Measurements from ENCODE around the gene IDUA.

The IDUA gene

GRCh38 chr4:1015746-1016145, 28.9 kb downstream of the IDUA start:
- no peak for DNase-seq (ENCODE audit: low read depth in 2 of 2)
- no peak overlapping the region for H3K4me3 ChIP-seq (replicated peaks in 1 of 2; ENCODE audit: low read depth in 2 of 2, low read length in 2 of 2)
- no peak for TF ChIP-seq CTCF (IDR thresholded peaks at IDR 0.05; ENCODE audit: low read depth, low read length)

GRCh38 chr4:1017211-1017610, 30.4 kb downstream of the IDUA start:
- no peak for DNase-seq (ENCODE audit: low read depth in 2 of 2)
- TF ChIP-seq CTCF (IDR thresholded peaks at IDR 0.05; ENCODE audit: low read depth, low read length): no peak

GRCh38 chr4:1017706-1018105, 30.9 kb downstream of the IDUA start:
- DNase-seq (ENCODE audit: low read depth in 2 of 2): no peak
- H3K4me3 ChIP-seq (replicated peaks in 1 of 2; ENCODE audit: low read depth in 2 of 2, low read length in 2 of 2): no peak overlapping the region
- TF ChIP-seq CTCF (IDR thresholded peaks at IDR 0.05; ENCODE audit: low read depth, low read length): no peak

More at GRCh38 chr4:1017211-1017610, 30.4 kb downstream of the IDUA start:
- H3K4me3 ChIP-seq (replicated peaks in 1 of 2; ENCODE audit: low read depth in 2 of 2, low read length in 2 of 2): no peak overlapping the region

GRCh38 chr4:1018147-1019020, 31.5 kb downstream of the IDUA start:
- no peak overlapping the region for H3K4me3 ChIP-seq (replicated peaks in 1 of 2; ENCODE audit: low read depth in 2 of 2, low read length in 2 of 2)
- no peak for TF ChIP-seq CTCF (IDR thresholded peaks at IDR 0.05; ENCODE audit: low read depth, low read length)
- DNase-seq (ENCODE audit: low read depth in 2 of 2): no peak

GRCh38 chr4:1019320-1019719, 32.5 kb downstream of the IDUA start:
- H3K4me3 ChIP-seq (replicated peaks in 1 of 2; ENCODE audit: low read depth in 2 of 2, low read length in 2 of 2): no peak overlapping the region
- DNase-seq (ENCODE audit: low read depth in 2 of 2): no peak
- TF ChIP-seq CTCF (IDR thresholded peaks at IDR 0.05; ENCODE audit: low read depth, low read length): no peak

- no peak for TF ChIP-seq CTCF (IDR thresholded peaks at IDR 0.05; ENCODE audit: low read depth, low read length)
- H3K4me3 ChIP-seq (replicated peaks in 1 of 2; ENCODE audit: low read depth in 2 of 2, low read length in 2 of 2): no peak overlapping the region
- DNase-seq (ENCODE audit: low read depth in 2 of 2): no peak
Measured at GRCh38 chr4:1019729-1020470, 33.1 kb downstream of the IDUA start.
